ENCODE data around the gene KIF3A.

GRCh38 chr5:132763181-132764036 lies 26.1 kb upstream of the KIF3A start:
- no peak for TF ChIP-seq CTCF (IDR thresholded peaks at IDR 0.05)
- TF ChIP-seq EZH2 (IDR thresholded peaks at IDR 0.05), result no peak
- no peak for TF ChIP-seq EZH2phosphoT487 (IDR thresholded peaks at IDR 0.05)
